Measurements from ENCODE around the gene LGALSL.

DNA sequence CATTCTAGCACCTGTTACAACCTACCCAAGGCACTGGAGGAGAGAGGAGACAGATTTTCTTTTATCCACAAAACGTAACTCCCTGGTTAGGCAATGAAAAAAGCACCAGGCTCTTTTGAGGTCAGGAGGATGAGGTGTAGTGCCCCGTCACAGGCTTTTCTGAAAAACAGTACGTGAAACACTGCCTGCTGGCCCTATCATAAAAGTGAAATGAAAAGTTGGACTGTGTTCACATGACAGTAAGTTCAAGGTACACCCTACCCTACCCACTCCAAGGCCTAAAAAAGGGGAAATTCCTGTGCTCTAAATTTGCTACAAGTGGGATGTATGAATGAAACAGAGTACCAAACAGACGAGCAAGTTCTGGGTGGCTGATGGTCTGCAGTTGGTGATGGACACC is 17.6 kb downstream of the LGALSL start:
- TF ChIP-seq, protein P1, sequence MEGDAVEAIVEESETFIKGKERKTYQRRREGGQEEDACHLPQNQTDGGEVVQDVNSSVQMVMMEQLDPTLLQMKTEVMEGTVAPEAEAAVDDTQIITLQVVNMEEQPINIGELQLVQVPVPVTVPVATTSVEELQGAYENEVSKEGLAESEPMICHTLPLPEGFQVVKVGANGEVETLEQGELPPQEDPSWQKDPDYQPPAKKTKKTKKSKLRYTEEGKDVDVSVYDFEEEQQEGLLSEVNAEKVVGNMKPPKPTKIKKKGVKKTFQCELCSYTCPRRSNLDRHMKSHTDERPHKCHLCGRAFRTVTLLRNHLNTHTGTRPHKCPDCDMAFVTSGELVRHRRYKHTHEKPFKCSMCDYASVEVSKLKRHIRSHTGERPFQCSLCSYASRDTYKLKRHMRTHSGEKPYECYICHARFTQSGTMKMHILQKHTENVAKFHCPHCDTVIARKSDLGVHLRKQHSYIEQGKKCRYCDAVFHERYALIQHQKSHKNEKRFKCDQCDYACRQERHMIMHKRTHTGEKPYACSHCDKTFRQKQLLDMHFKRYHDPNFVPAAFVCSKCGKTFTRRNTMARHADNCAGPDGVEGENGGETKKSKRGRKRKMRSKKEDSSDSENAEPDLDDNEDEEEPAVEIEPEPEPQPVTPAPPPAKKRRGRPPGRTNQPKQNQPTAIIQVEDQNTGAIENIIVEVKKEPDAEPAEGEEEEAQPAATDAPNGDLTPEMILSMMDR (IDR thresholded peaks at IDR 0.05): no peak
- no peak for TF ChIP-seq POLR2A (IDR thresholded peaks at IDR 0.05)

Data from esophagus squamous epithelium (tissue), 4 donors.